Breast epithelium (tissue), 4 donors: ENCODE data around the gene FIS1. TPM values are rescaled to one million over a fixed set of nuclear protein-coding genes. Genes with fewer than 3 reads are reported as not detected.

ENCODE experiments used
- DNase-seq, 2 donors: peaks; one replicate each; pipeline ENCODE4 v3.0.0-alpha.2; 2019; ENCODE audit warnings: low spot score in 2 of 2
- H3K27ac ChIP-seq, 2 donors: fragments of 200-600 bp; sonication (generic) in 1 of 2; one replicate each; pipeline ENCODE4 v1.5.1; 2016 to 2019; ENCODE audit warnings: mild to moderate bottlenecking in 1 of 2
- H3K27me3 ChIP-seq, 2 donors: fragments of 200-600 bp; sonication (generic) in 1 of 2; one replicate each; pipeline versions ENCODE4 v1.5.1 to v1.6.0; 2017 to 2019; ENCODE audit warnings: control low read depth in 1 of 2, mild to moderate bottlenecking in 1 of 2
- H3K36me3 ChIP-seq: fragments of 200-600 bp; one replicate; pipeline ENCODE4 v1.5.1; 2019
- H3K4me1 ChIP-seq, 2 donors: fragments of 200-600 bp; sonication (generic); one replicate each; pipeline ENCODE4 v1.5.1; 2016 to 2019; ENCODE audit warnings: control low read depth in 1 of 2
- H3K4me3 ChIP-seq, 3 donors: fragments of 200-600 bp; sonication (generic); 1 replicate in 2 of 3; 2 replicates in 1 of 3; pipeline ENCODE4 v1.5.1; 2016 to 2019; ENCODE audit warnings: mild to moderate bottlenecking in 3 of 3, moderate library complexity in 2 of 3
- H3K9me3 ChIP-seq, 2 donors: fragments of 200-600 bp; sonication (generic) in 1 of 2; one replicate each; pipeline ENCODE4 v1.5.1; 2016 to 2019; ENCODE audit warnings: control low read depth in 1 of 2
- POLR2A ChIP-seq: fragments of 450-650 bp; IDR thresholded peaks from one replicate; pipeline ENCODE4 v1.6.1; 2016; ENCODE audit warnings: antibody characterized with exemption, mild to moderate bottlenecking, moderate library complexity
- POLR2AphosphoS5 ChIP-seq, 3 donors: sonication (generic); formaldehyde crosslinking; IDR thresholded peaks; one replicate each; pipeline ENCODE4 v1.6.1; 2017; ENCODE audit warnings: antibody characterized with exemption in 3 of 3
- intact Hi-C: fragments of 100-400 bp; cut with DNase I; formaldehyde crosslinking; loops from one replicate; pipeline ENCODE4 v1.15.1; 2023; ENCODE audit warnings: low total_unique reads
- total RNA-seq, 3 donors: library from RNA; depleted of rRNA; stranded (reverse); fragments of >200 nt; gene quantifications; one replicate each; pipeline ENCODE4 v1.1.0, GENCODE V29; 2016
- TF ChIP-seq, protein P1 (sequence below), 3 donors: fragments of 450-650 bp; IDR thresholded peaks; one replicate each; pipeline ENCODE4 v1.5.1; 2016 to 2017; ENCODE audit warnings: antibody characterized with exemption in 3 of 3, mild to moderate bottlenecking in 3 of 3, moderate library complexity in 3 of 3

The FIS1 gene
- total RNA-seq, 3 donors from 2014 or later, result 252 to 432 (median 278) TPM

DNA sequence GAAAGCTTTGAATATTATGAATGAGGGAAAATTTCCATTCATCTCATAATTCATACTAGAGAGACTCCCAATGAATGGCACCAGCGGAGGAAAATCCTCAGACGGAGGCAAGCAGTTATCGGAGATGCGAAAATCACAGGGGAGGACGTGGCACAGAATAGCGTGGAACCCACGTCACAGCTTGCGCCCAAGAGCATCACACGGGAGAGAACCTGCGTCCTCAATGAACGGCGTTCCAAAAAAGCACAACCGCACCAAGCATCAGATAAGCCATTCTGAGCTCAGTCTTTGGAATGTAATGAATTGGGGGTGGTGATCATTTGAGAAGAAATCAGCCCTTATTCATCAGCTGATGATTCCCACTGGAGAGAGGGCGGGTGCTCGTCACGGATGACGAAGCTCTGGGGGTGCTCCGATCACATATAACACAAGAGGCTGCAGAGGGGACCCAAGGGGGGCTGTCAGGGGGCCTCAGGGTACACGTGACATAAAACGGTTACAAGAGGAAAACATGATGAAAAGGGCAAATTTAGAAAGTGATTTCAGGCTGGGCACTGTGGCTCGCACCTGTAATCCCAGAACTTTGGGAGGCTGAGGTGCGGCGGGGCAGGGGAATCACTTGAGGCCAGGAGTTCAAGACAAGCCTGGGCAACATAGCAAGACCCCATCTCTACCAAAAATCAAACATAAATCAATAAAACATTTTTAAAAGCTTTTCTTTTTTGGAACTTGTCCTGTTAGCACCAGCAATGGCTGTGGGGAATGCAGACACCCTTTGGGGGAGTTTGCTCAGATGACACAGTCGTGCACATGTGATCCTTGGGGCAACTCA is 33.8 kb upstream of the FIS1 start:
- Histone ChIP-seq H3K9me3 (no peaks in the 10 kb centered on the region), H3K4me3 (no peak overlapping the region), H3K27me3 (peaks cover 0 to 4% of the 10 kb centered on the region in 2 donors), H3K27ac (no peak overlapping the region), H3K4me1 (no peaks in the 10 kb centered on the region), H3K36me3 (no peaks in the 10 kb centered on the region)
- intact Hi-C loops, result no loop called here
- no peak for DNase-seq
- TF ChIP-seq, protein P1, sequence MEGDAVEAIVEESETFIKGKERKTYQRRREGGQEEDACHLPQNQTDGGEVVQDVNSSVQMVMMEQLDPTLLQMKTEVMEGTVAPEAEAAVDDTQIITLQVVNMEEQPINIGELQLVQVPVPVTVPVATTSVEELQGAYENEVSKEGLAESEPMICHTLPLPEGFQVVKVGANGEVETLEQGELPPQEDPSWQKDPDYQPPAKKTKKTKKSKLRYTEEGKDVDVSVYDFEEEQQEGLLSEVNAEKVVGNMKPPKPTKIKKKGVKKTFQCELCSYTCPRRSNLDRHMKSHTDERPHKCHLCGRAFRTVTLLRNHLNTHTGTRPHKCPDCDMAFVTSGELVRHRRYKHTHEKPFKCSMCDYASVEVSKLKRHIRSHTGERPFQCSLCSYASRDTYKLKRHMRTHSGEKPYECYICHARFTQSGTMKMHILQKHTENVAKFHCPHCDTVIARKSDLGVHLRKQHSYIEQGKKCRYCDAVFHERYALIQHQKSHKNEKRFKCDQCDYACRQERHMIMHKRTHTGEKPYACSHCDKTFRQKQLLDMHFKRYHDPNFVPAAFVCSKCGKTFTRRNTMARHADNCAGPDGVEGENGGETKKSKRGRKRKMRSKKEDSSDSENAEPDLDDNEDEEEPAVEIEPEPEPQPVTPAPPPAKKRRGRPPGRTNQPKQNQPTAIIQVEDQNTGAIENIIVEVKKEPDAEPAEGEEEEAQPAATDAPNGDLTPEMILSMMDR (IDR thresholded peaks at IDR 0.05), result no peak
- TF ChIP-seq POLR2A (no peak), POLR2AphosphoS5 (IDR thresholded peaks at IDR 0.05) (no peak)

DNA sequence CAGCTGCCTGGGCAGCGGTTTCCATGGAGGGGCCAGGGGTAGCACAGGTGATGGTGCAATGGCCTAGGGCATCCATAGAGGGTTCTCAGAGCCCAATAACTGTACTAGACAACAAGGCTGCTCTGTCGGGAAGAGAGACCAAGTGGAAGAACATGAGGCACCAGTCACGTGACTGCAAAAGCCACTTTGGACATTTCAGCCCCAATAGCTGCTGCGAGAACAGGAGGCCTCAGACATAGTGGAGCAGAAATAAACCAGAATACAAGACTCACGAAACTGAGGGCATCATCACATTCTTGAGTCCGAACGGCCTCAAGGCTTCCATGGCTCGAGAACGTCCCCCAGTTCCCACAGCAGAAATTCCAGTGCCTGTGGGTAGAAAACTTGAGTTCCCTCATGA is 32.3 kb upstream of the FIS1 start:
- peaks cover 0 to 4% of the 10 kb centered on the region in 2 donors for H3K27me3 ChIP-seq
- H3K4me3 ChIP-seq, result no peak overlapping the region
- H3K36me3 ChIP-seq, result no peaks in the 10 kb centered on the region
- intact Hi-C loops, result no loop called here
- DNase-seq, result no peak
- TF ChIP-seq, protein P1 (IDR thresholded peaks at IDR 0.05), result no peak
- no peak for TF ChIP-seq POLR2AphosphoS5 (IDR thresholded peaks at IDR 0.05)
- TF ChIP-seq POLR2A, result no peak
- no peaks in the 10 kb centered on the region for H3K9me3 ChIP-seq
- H3K4me1 ChIP-seq, result no peaks in the 10 kb centered on the region
- H3K27ac ChIP-seq, result no peak overlapping the region

DNA sequence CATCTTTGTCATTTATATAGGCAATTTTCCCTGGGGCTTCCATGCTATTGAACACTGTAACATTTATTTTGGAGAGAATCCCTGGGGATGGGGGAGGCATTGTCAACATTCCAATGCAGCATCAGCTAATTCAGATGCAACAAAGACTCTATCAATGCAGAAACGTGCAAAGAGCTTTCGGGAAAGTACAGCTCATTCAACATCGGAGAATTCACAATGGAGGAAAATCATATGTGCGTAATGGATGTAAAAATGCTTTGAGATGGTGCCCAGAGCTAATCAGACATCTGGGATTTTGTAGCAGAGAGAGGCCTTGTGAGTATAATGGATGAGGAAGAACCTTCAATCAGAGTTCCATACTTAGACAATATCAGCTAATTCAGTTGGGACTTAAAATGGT is 28.3 kb upstream of the FIS1 start:
- Histone ChIP-seq H3K27ac (no peak overlapping the region), H3K36me3 (no peaks in the 10 kb centered on the region), H3K4me1 (no peaks in the 10 kb centered on the region), H3K4me3 (no peak overlapping the region), H3K27me3 (peaks cover 0 to 4% of the 10 kb centered on the region in 2 donors), H3K9me3 (no peaks in the 10 kb centered on the region)
- intact Hi-C loops, result no loop called here
- DNase-seq, result no peak
- TF ChIP-seq POLR2AphosphoS5 (IDR thresholded peaks at IDR 0.05), result no peak
- TF ChIP-seq, protein P1 (IDR thresholded peaks at IDR 0.05), result no peak
- no peak for TF ChIP-seq POLR2A

DNA sequence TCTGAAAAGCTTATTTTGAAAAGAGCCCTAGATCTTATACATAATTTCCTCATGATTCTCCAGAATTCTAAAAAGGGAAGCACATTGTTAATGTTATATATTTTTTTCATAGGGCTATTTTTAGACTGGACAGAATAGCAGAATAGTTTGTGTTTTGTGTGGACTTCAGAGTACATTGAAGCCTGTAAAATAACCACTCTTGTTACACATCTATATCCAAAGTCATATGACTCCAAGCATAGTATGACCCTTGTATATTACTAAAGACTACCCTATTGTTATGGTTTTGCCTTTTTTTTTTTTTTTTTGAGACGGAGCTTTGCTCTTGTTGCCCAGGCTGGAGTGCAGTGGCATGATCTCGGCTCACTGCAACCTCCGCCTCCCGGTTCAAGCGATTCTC is 26.1 kb upstream of the FIS1 start:
- Histone ChIP-seq H3K27ac (no peak overlapping the region), H3K4me1 (no peaks in the 10 kb centered on the region), H3K4me3 (no peak overlapping the region), H3K36me3 (no peaks in the 10 kb centered on the region), H3K27me3 (no peaks in the 10 kb centered on the region), H3K9me3 (no peaks in the 10 kb centered on the region)
- no peak for DNase-seq
- TF ChIP-seq POLR2AphosphoS5 (IDR thresholded peaks at IDR 0.05) (no peak), POLR2A (no peak)
- TF ChIP-seq, protein P1 (IDR thresholded peaks at IDR 0.05), result no peak
- intact Hi-C loops, result no loop called here

DNA sequence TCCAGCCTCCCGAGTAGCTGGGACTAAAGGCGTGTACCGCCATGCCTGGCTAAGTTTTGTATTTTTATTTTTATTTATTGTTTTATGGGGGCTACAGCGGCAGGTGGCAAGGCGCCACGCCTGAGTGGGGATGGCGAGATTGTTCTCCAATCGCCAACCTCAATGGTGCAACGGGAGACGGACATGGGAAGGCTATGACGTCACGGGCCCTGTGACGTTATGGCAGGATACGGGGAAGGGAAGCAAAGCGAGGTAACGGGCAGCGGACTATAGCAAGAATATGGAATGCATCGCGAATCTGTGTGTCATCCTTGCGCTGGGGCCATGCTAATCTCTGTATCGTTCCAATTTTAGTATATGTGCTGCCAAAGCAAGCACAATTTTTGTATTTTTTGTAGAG is 24.8 kb upstream of the FIS1 start:
- DNase-seq, result no peak
- no peaks in the 10 kb centered on the region for H3K36me3 ChIP-seq
- no peaks in the 10 kb centered on the region for H3K4me1 ChIP-seq
- H3K27ac ChIP-seq, result no peak overlapping the region
- intact Hi-C loops, result no loop called here
- TF ChIP-seq, protein P1 (IDR thresholded peaks at IDR 0.05), result no peak
- TF ChIP-seq POLR2A, result no peak
- no peak for TF ChIP-seq POLR2AphosphoS5 (IDR thresholded peaks at IDR 0.05)
- H3K4me3 ChIP-seq, result no peak overlapping the region
- H3K27me3 ChIP-seq, result no peaks in the 10 kb centered on the region
- no peaks in the 10 kb centered on the region for H3K9me3 ChIP-seq
